Neuron (in vitro differentiated cells): ENCODE data around the gene HOXB8.

Experiments used
- H2AFZ ChIP-seq: one replicate; pipeline ENCODE4 v1.6.1; 2013; ENCODE audit warnings: low read depth, mild to moderate bottlenecking, inconsistent platforms, low read length, moderate library complexity
- H3K27me3 ChIP-seq: one replicate; pipeline ENCODE4 v1.6.1; 2013; ENCODE audit warnings: low read length; ENCODE audit not compliant: insufficient read depth
- H3K36me3 ChIP-seq: one replicate; pipeline ENCODE4 v1.6.1; 2013; ENCODE audit warnings: low read length; ENCODE audit not compliant: insufficient read depth
- H3K4me1 ChIP-seq: one replicate; pipeline ENCODE4 v1.6.1; 2013; ENCODE audit warnings: low read length; ENCODE audit not compliant: insufficient read depth
- H3K4me3 ChIP-seq: 2 replicates; pipeline ENCODE4 v1.5.1; 2013; ENCODE audit warnings: mild to moderate bottlenecking, low read length, moderate library complexity
- H3K9me3 ChIP-seq: one replicate; pipeline ENCODE4 v1.6.1; 2013; ENCODE audit warnings: low read length

The HOXB8 gene

GRCh38 chr17:48578616-48579470 lies 36.2 kb downstream of the HOXB8 start:
- Histone ChIP-seq H3K27me3 (peaks cover 92% of the 10 kb centered on the region), H3K4me3 (peak overlapping the region; percentile 36), H3K36me3 (no peaks in the 10 kb centered on the region), H3K9me3 (peaks cover 2% of the 10 kb centered on the region), H2AFZ (no peak overlapping the region), H3K4me1 (no peaks in the 10 kb centered on the region)

GRCh38 chr17:48577946-48578615 lies 37.0 kb downstream of the HOXB8 start, which contains the start of gene HOXB4:
TSS of gene HOXB4 (minus strand) at chr17:48578350. CDS start at chr17:48578319, 31 bp downstream.
- Histone ChIP-seq H2AFZ (no peak within 1 kb of the TSS), H3K4me1 (no peaks in the 10 kb centered on the region)

GRCh38 chr17:48577330-48577945 lies 37.7 kb downstream of the HOXB8 start:
- H3K27me3 ChIP-seq = peaks cover 92% of the 10 kb centered on the region
- no peaks in the 10 kb centered on the region for H3K9me3 ChIP-seq
- no peaks in the 10 kb centered on the region for H3K4me1 ChIP-seq
- no peak overlapping the region for H2AFZ ChIP-seq
- H3K36me3 ChIP-seq = no peaks in the 10 kb centered on the region
- H3K4me3 ChIP-seq = no peak overlapping the region

More at GRCh38 chr17:48577946-48578615, 37.0 kb downstream of the HOXB8 start, which contains the start of gene HOXB4:
- Histone ChIP-seq H3K36me3 (no peaks in the 10 kb centered on the region), H3K9me3 (no peaks in the 10 kb centered on the region), H3K4me3 (peak within 1 kb of the TSS; percentile 36), H3K27me3 (peaks cover 92% of the 10 kb centered on the region)

- Histone ChIP-seq H3K36me3 (no peaks in the 10 kb centered on the region), H3K4me1 (no peaks in the 10 kb centered on the region), H3K4me3 (no peak overlapping the region), H2AFZ (no peak overlapping the region), H3K27me3 (peaks cover 92% of the 10 kb centered on the region), H3K9me3 (no peaks in the 10 kb centered on the region)
Observed at GRCh38 chr17:48576479-48577309, 38.4 kb downstream of the HOXB8 start.

GRCh38 chr17:48575673-48576478 lies 39.2 kb downstream of the HOXB8 start:
- H3K36me3 ChIP-seq = no peaks in the 10 kb centered on the region
- H3K4me3 ChIP-seq = no peak overlapping the region
- H3K9me3 ChIP-seq = no peaks in the 10 kb centered on the region
- peaks cover 92% of the 10 kb centered on the region for H3K27me3 ChIP-seq
- H3K4me1 ChIP-seq = no peaks in the 10 kb centered on the region
- no peak overlapping the region for H2AFZ ChIP-seq

GRCh38 chr17:48575066-48575582 lies 40.0 kb downstream of the HOXB8 start:
- Histone ChIP-seq H3K9me3 (no peaks in the 10 kb centered on the region), H3K27me3 (peaks cover 92% of the 10 kb centered on the region), H2AFZ (no peak overlapping the region), H3K36me3 (no peaks in the 10 kb centered on the region), H3K4me1 (no peaks in the 10 kb centered on the region), H3K4me3 (no peak overlapping the region)

GRCh38 chr17:48574505-48575065 lies 40.5 kb downstream of the HOXB8 start:
- Histone ChIP-seq H3K4me3 (no peak overlapping the region), H2AFZ (no peak overlapping the region), H3K27me3 (peaks cover 92% of the 10 kb centered on the region), H3K4me1 (no peaks in the 10 kb centered on the region), H3K36me3 (no peaks in the 10 kb centered on the region), H3K9me3 (no peaks in the 10 kb centered on the region)

- no peaks in the 10 kb centered on the region for H3K4me1 ChIP-seq
- H3K36me3 ChIP-seq = no peaks in the 10 kb centered on the region
- H2AFZ ChIP-seq = no peak overlapping the region
- peaks cover 98% of the 10 kb centered on the region for H3K27me3 ChIP-seq
- no peak overlapping the region for H3K4me3 ChIP-seq
- H3K9me3 ChIP-seq = no peaks in the 10 kb centered on the region
Observed at GRCh38 chr17:48571826-48572417, 43.2 kb downstream of the HOXB8 start.

GRCh38 chr17:48571024-48571818 lies 43.9 kb downstream of the HOXB8 start:
- Histone ChIP-seq H2AFZ (no peak overlapping the region), H3K4me1 (no peaks in the 10 kb centered on the region), H3K4me3 (no peak overlapping the region), H3K9me3 (no peaks in the 10 kb centered on the region), H3K36me3 (no peaks in the 10 kb centered on the region), H3K27me3 (peaks cover 100% of the 10 kb centered on the region)

GRCh38 chr17:48570325-48571023 lies 44.6 kb downstream of the HOXB8 start:
- Histone ChIP-seq H3K4me1 (no peaks in the 10 kb centered on the region), H3K4me3 (no peak overlapping the region), H2AFZ (no peak overlapping the region), H3K9me3 (no peaks in the 10 kb centered on the region), H3K36me3 (no peaks in the 10 kb centered on the region), H3K27me3 (peaks cover 100% of the 10 kb centered on the region)
